Measurements from ENCODE around the gene ENDOV. TPM values are rescaled to one million over a fixed set of nuclear protein-coding genes. Genes with fewer than 3 reads are reported as not detected.
A peak's percentile ranks its signal among the peaks of the same experiment; 100 is the strongest.

Gene ENDOV
- total and polyA plus RNA-seq, 2 donors (not counting 3 experiments of a cell fraction or from before 2014, with no cell fraction given): 20.4 to 25.9 TPM

GRCh38 chr17:80453998-80454556 lies 39.1 kb downstream of the ENDOV start:
- Histone ChIP-seq H3K9ac (replicated peaks; ENCODE audit: extremely low read depth, insufficient read depth, low read length) (peak overlapping the region; percentile 89), H3K36me3 (ENCODE audit: control insufficient read depth in 2 of 2, extremely low read depth in 1 of 2, insufficient read depth in 2 of 2, low read length in 2 of 2) (no peaks in the 10 kb centered on the region), H3K9me1 (replicated peaks; ENCODE audit: control insufficient read depth, extremely low read depth, insufficient read depth, low read length) (no peaks in the 10 kb centered on the region), H3K27ac (ENCODE audit: insufficient read depth, low read depth, low read length) (peak overlapping the region; percentile 72), H3K79me2 (ENCODE audit: control insufficient read depth, insufficient read depth, low read length) (no peaks in the 10 kb centered on the region), H3K27me3 (ENCODE audit: control insufficient read depth in 2 of 2, insufficient read depth in 2 of 2, low read length in 2 of 2) (peaks cover 0 to 4% of the 10 kb centered on the region in 2 experiments), H3K4me2 (ENCODE audit: insufficient read depth, low read length) (peak overlapping the region; percentile 70), H3K9me3 (replicated peaks; ENCODE audit: control insufficient read depth, insufficient read depth, low read length) (no peaks in the 10 kb centered on the region), H4K20me1 (replicated peaks; ENCODE audit: control insufficient read depth, extremely low read depth, insufficient read depth, low read length) (no peaks in the 10 kb centered on the region), H3K4me3 (replicated peaks in 1 of 3; ENCODE audit: insufficient read depth in 1 of 3, low read depth in 1 of 3, low read length in 3 of 3) (peak overlapping the region; percentile 10 to 69 (median 48)), H3K4me1 (ENCODE audit: control insufficient read depth, extremely low read depth, insufficient read depth, low read length) (peaks cover 9% of the 10 kb centered on the region), H2AFZ (ENCODE audit: low read depth, low read length) (peak overlapping the region; percentile 44)
- POLR2A ChIA-PET: interaction anchor here (1.0 kb wide), 1 partner anchor 22 kb away, joined by 4 read pairs; the partner anchor contains the start of gene NPTX1
- CTCF ChIA-PET: interaction anchor here (0.7 to 2.8 kb wide), 10 partner anchors 14 to 569 kb away, joined by 3 to 12 read pairs (median 4); no protein-coding TSS in a partner anchor
- TSS peak; percentile 83 for BruUV-seq (replicated peaks)
- dilution Hi-C loops (cut with MboI; ENCODE audit: extremely low pct_ligation_motif_present, low sequenced_read_pairs) (no loop called here), intact Hi-C loops (cut with micrococcal nuclease) (loop anchor here (1.0 to 2.0 kb wide), 4 partner anchors 13 to 438 kb away; partner anchors contain the start of gene ENDOV)
- no peak for DNase-seq (ENCODE audit: low read depth, low spot score)
- TF ChIP-seq POLR2AphosphoS5 (IDR thresholded peaks at IDR 0.05; ENCODE audit: insufficient read depth, low read depth, low read length) (no peak), POLR2A (IDR thresholded peaks at IDR 0.05; ENCODE audit: low read depth, low read length) (no peak), JUN (IDR thresholded peaks at IDR 0.05; ENCODE audit: borderline replicate concordance, insufficient read depth, insufficient read length, low read depth) (no peak), MYC (IDR thresholded peaks at IDR 0.05; ENCODE audit: low read depth, low read length) (no peak), GATA2 (IDR thresholded peaks at IDR 0.05; ENCODE audit: insufficient read depth, insufficient read length, low read depth, low read length) (no peak), MAX (IDR thresholded peaks at IDR 0.05; ENCODE audit: insufficient read depth, insufficient read length) (no peak), FOS (IDR thresholded peaks at IDR 0.05; ENCODE audit: borderline replicate concordance, insufficient read depth, low read length) (no peak), CTCF (IDR thresholded peaks at IDR 0.05; ENCODE audit: extremely low read depth in 1 of 2, insufficient read depth in 1 of 2, low read depth in 1 of 2, low read length in 2 of 2) (no peak)
- no peak for FAIRE-seq

Data from endothelial cell of umbilical vein (primary cell).